Breast epithelium (tissue), 4 donors: ENCODE data around the gene CACNA2D4. TPM values are rescaled to one million over a fixed set of nuclear protein-coding genes. Genes with fewer than 3 reads are reported as not detected.

Experiments used
- DNase-seq, 2 donors: peaks; one replicate each; pipeline ENCODE4 v3.0.0-alpha.2; 2019; ENCODE audit warnings: low spot score in 2 of 2
- H3K27ac ChIP-seq, 2 donors: fragments of 200-600 bp; sonication (generic) in 1 of 2; one replicate each; pipeline ENCODE4 v1.5.1; 2016 to 2019; ENCODE audit warnings: mild to moderate bottlenecking in 1 of 2
- H3K27me3 ChIP-seq, 2 donors: fragments of 200-600 bp; sonication (generic) in 1 of 2; one replicate each; pipeline versions ENCODE4 v1.5.1 to v1.6.0; 2017 to 2019; ENCODE audit warnings: control low read depth in 1 of 2, mild to moderate bottlenecking in 1 of 2
- H3K36me3 ChIP-seq: fragments of 200-600 bp; one replicate; pipeline ENCODE4 v1.5.1; 2019
- H3K4me1 ChIP-seq, 2 donors: fragments of 200-600 bp; sonication (generic); one replicate each; pipeline ENCODE4 v1.5.1; 2016 to 2019; ENCODE audit warnings: control low read depth in 1 of 2
- H3K4me3 ChIP-seq, 3 donors: fragments of 200-600 bp; sonication (generic); 1 replicate in 2 of 3; 2 replicates in 1 of 3; pipeline ENCODE4 v1.5.1; 2016 to 2019; ENCODE audit warnings: mild to moderate bottlenecking in 3 of 3, moderate library complexity in 2 of 3
- H3K9me3 ChIP-seq, 2 donors: fragments of 200-600 bp; sonication (generic) in 1 of 2; one replicate each; pipeline ENCODE4 v1.5.1; 2016 to 2019; ENCODE audit warnings: control low read depth in 1 of 2
- CTCF ChIP-seq, 3 donors: fragments of 450-650 bp; IDR thresholded peaks; one replicate each; pipeline ENCODE4 v1.5.1; 2016 to 2017; ENCODE audit warnings: antibody characterized with exemption in 3 of 3, mild to moderate bottlenecking in 3 of 3, moderate library complexity in 3 of 3
- POLR2A ChIP-seq: fragments of 450-650 bp; IDR thresholded peaks from one replicate; pipeline ENCODE4 v1.6.1; 2016; ENCODE audit warnings: antibody characterized with exemption, mild to moderate bottlenecking, moderate library complexity
- POLR2AphosphoS5 ChIP-seq, 3 donors: sonication (generic); formaldehyde crosslinking; IDR thresholded peaks; one replicate each; pipeline ENCODE4 v1.6.1; 2017; ENCODE audit warnings: antibody characterized with exemption in 3 of 3
- intact Hi-C: fragments of 100-400 bp; cut with DNase I; formaldehyde crosslinking; loops from one replicate; pipeline ENCODE4 v1.15.1; 2023; ENCODE audit warnings: low total_unique reads
- total RNA-seq, 3 donors: library from RNA; depleted of rRNA; stranded (reverse); fragments of >200 nt; gene quantifications; one replicate each; pipeline ENCODE4 v1.1.0, GENCODE V29; 2016

The CACNA2D4 gene
- total RNA-seq, 3 donors from 2014 or later: 3.2 to 10.2 (median 3.3) TPM

GRCh38 chr12:1885599-1886245 lies 32.7 kb downstream of the CACNA2D4 start:
- Histone ChIP-seq H3K4me1 (no peaks in the 10 kb centered on the region), H3K27ac (no peak overlapping the region), H3K36me3 (no peaks in the 10 kb centered on the region), H3K27me3 (no peaks in the 10 kb centered on the region), H3K4me3 (no peak overlapping the region), H3K9me3 (peaks cover 8 to 9% of the 10 kb centered on the region in 2 donors)
- no peak for DNase-seq
- no peak for TF ChIP-seq POLR2A
- TF ChIP-seq POLR2AphosphoS5 (IDR thresholded peaks at IDR 0.05): no peak
- TF ChIP-seq CTCF (IDR thresholded peaks at IDR 0.05): no peak
- intact Hi-C loops: no loop called here

DNA sequence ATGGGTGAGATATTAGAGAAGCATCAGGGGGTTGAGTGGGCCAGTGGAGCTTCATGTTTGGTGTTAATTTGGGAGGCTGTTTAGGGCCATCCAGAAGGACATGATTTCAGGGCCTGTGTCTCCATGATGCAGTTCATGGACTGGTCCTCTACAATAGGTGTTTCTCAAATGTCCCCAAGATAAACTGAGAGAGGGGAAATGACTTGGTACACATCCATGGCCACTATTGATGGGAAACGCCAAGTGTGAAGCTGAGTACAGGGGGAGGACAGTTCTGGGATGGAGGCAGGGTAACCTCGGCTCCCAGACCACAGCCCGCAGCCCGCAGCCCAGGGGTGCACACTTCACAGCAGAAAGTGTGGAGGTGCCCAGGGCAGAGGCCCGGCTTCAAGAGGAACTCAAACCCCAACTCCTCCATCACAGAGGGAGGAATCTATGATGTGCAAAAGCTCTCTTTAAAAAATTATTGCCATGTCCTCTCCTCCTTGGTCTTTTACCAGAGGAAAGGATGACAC lies 33.3 kb downstream of the CACNA2D4 start:
- no peak for DNase-seq
- Histone ChIP-seq H3K27ac (no peak overlapping the region), H3K27me3 (no peaks in the 10 kb centered on the region), H3K4me3 (no peak overlapping the region), H3K9me3 (peaks cover 2 to 3% of the 10 kb centered on the region in 2 donors), H3K36me3 (no peaks in the 10 kb centered on the region), H3K4me1 (no peaks in the 10 kb centered on the region)
- no peak for TF ChIP-seq POLR2A
- TF ChIP-seq CTCF (IDR thresholded peaks at IDR 0.05): no peak
- no peak for TF ChIP-seq POLR2AphosphoS5 (IDR thresholded peaks at IDR 0.05)
- intact Hi-C loops: no loop called here

- Histone ChIP-seq H3K9me3 (no peaks in the 10 kb centered on the region), H3K27ac (no peak overlapping the region), H3K4me1 (no peaks in the 10 kb centered on the region), H3K36me3 (no peaks in the 10 kb centered on the region), H3K4me3 (no peak overlapping the region), H3K27me3 (no peaks in the 10 kb centered on the region)
- TF ChIP-seq CTCF (IDR thresholded peaks at IDR 0.05): no peak
- TF ChIP-seq POLR2AphosphoS5 (IDR thresholded peaks at IDR 0.05): no peak
- no peak for TF ChIP-seq POLR2A
- intact Hi-C loops: no loop called here
- DNase-seq: peak in 1 of 2 donors; percentile 13
Observed at GRCh38 chr12:1884651-1885050, 33.8 kb downstream of the CACNA2D4 start.

- Histone ChIP-seq H3K4me3 (no peak overlapping the region), H3K9me3 (no peaks in the 10 kb centered on the region), H3K27me3 (no peaks in the 10 kb centered on the region), H3K36me3 (no peaks in the 10 kb centered on the region), H3K4me1 (no peaks in the 10 kb centered on the region), H3K27ac (no peak overlapping the region)
- peak in 1 of 2 donors; percentile 13 for DNase-seq
- intact Hi-C loops: no loop called here
- no peak for TF ChIP-seq POLR2AphosphoS5 (IDR thresholded peaks at IDR 0.05)
- no peak for TF ChIP-seq CTCF (IDR thresholded peaks at IDR 0.05)
- no peak for TF ChIP-seq POLR2A
Observed at GRCh38 chr12:1883513-1883912, 34.9 kb downstream of the CACNA2D4 start.

- H3K9me3 ChIP-seq: no peaks in the 10 kb centered on the region
- intact Hi-C loops: no loop called here
- no peak overlapping the region for H3K4me3 ChIP-seq
- no peak overlapping the region for H3K27ac ChIP-seq
- H3K36me3 ChIP-seq: no peaks in the 10 kb centered on the region
- no peaks in the 10 kb centered on the region for H3K27me3 ChIP-seq
- DNase-seq: peak in 1 of 2 donors; percentile 13
- no peak for TF ChIP-seq CTCF (IDR thresholded peaks at IDR 0.05)
- TF ChIP-seq POLR2A: no peak
- TF ChIP-seq POLR2AphosphoS5 (IDR thresholded peaks at IDR 0.05): no peak
- H3K4me1 ChIP-seq: no peaks in the 10 kb centered on the region
Observed at GRCh38 chr12:1882850-1883470, 35.5 kb downstream of the CACNA2D4 start.
